AG09309 (cell line): ENCODE measurements around the gene MAD1L1.

Source experiments
- DNase-seq: peaks from one replicate; pipeline ENCODE4 v3.0.0-alpha.2; 2010; ENCODE audit warnings: low read depth
- H3K4me3 ChIP-seq: 2 replicates; pipeline ENCODE4 v1.5.1; 2011; ENCODE audit warnings: mild to moderate bottlenecking, low read depth, low read length, moderate library complexity; ENCODE audit not compliant: control insufficient read depth
- CTCF ChIP-seq: IDR thresholded peaks from 2 replicates; pipeline ENCODE4 v1.5.1; 2011; ENCODE audit warnings: mild to moderate bottlenecking, low read depth, low read length, inconsistent platforms; ENCODE audit not compliant: insufficient read depth, control insufficient read depth; ENCODE audit errors: missing control alignments

Gene MAD1L1

DNA sequence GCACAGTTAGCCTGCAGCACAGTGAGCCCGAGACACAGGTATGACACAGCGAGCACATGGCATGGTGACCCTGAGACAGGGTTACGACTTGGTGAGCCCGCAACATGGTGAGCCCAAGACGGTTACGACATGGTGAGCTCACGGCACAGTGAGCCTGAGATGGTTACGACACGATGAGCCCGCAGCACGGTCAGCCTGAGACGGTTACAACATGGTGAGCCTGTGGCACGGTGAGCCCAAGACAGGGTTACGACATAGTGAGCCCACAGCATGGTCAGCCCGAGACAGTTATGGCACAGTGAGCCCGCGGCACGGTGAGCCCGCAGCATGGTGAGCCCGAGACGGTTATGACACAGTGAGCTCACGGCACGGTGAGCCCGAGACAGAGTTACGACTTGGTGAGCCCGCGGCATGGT is 156.1 kb downstream of the MAD1L1 start:
- no peak for TF ChIP-seq CTCF
- DNase-seq: no peak
- no peak overlapping the region for H3K4me3 ChIP-seq

GRCh38 chr7:2075811-2076210 is 156.9 kb downstream of the MAD1L1 start:
- DNase-seq: no peak
- H3K4me3 ChIP-seq: no peak overlapping the region
- no peak for TF ChIP-seq CTCF

- no peak overlapping the region for H3K4me3 ChIP-seq
- TF ChIP-seq CTCF: no peak
- no peak for DNase-seq
These were observed 158.1 kb downstream of the MAD1L1 start for GRCh38 chr7:2074691-2075090.

DNA sequence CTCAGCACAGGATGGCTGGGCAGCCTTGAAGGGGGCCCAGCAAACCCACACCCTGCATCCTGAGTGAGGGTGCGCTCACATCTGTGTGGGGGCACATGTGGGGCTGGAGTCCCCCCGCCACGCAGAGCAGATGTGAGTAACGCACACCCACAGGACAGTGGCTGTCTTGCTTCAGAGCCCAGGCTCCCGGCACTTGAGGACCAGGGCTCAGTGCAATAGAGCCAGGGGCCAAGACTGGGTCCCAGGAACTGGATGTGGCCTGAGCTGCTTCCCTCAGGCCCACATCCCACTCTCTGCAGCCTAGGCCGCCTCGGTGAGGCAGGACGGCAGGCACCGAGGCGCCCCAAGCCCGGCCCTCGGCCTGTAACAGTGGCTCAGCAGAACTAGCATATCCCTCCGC is 159.9 kb downstream of the MAD1L1 start:
- TF ChIP-seq CTCF: no peak
- no peak for DNase-seq
- H3K4me3 ChIP-seq: no peak overlapping the region

DNA sequence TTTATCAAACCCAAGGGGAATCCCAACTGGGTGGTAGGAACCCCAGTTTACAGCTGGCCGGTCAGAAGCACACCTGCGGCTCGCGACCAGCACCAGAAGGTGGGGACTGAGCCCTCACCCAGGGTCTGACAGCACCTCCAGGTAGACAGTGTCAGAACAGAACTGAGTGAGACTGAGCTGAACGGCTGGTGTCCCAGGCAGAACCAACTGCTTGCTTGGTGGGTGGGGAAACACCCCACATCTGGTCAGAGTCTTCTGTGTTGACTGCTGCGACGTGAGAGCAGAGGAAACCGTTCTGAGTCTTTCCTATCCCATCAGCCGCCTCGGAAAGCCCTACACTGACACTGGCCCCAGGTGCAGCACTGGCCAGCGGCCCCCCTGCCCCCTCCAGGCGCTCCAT is 160.7 kb downstream of the MAD1L1 start:
- no peak overlapping the region for H3K4me3 ChIP-seq
- TF ChIP-seq CTCF: no peak
- DNase-seq: no peak

GRCh38 chr7:2071133-2071832 is 161.5 kb downstream of the MAD1L1 start:
- H3K4me3 ChIP-seq: no peak overlapping the region
- no peak for TF ChIP-seq CTCF
- DNase-seq: no peak
